DMS79 (cell line): ENCODE measurements around the gene ST3GAL2.
"Not testable (repeated sequence)": the region's sequence is repeated elsewhere in the genome, so short reads cannot be mapped to it uniquely, and the experiment has no call there.

ENCODE experiments used
- DNase-seq: peaks from one replicate; lab custom pipeline; 2025; lab: John Stamatoyannopoulos, UW

Gene ST3GAL2

GRCh38 chr16:70386289-70386986 lies 52.5 kb downstream of the ST3GAL2 start:
- not testable (repeated sequence) for DNase-seq

GRCh38 chr16:70383421-70383960 lies 55.4 kb downstream of the ST3GAL2 start:
- no peak for DNase-seq

GRCh38 chr16:70381604-70382342 lies 57.1 kb downstream of the ST3GAL2 start:
- peak; percentile 10 for DNase-seq

- peak; percentile 78 for DNase-seq
Observed at GRCh38 chr16:70380919-70381603, 57.8 kb downstream of the ST3GAL2 start.

GRCh38 chr16:70380248-70380918 lies 58.5 kb downstream of the ST3GAL2 start:
- peak; percentile 15 for DNase-seq

GRCh38 chr16:70378869-70379493 lies 59.9 kb downstream of the ST3GAL2 start:
- no peak for DNase-seq

- no peak for DNase-seq
Observed at GRCh38 chr16:70377782-70378181, 61.1 kb downstream of the ST3GAL2 start.

- no peak for DNase-seq
Observed at GRCh38 chr16:70375636-70376611, 63.0 kb downstream of the ST3GAL2 start.

GRCh38 chr16:70374213-70374612 lies 64.7 kb downstream of the ST3GAL2 start:
- no peak for DNase-seq

GRCh38 chr16:70372921-70373728 lies 65.8 kb downstream of the ST3GAL2 start:
- DNase-seq = no peak

GRCh38 chr16:70370924-70371323 lies 68.0 kb downstream of the ST3GAL2 start:
- DNase-seq = no peak

GRCh38 chr16:70370145-70370544 lies 68.8 kb downstream of the ST3GAL2 start:
- DNase-seq = not testable (repeated sequence)

GRCh38 chr16:70364399-70364798 lies 74.5 kb downstream of the ST3GAL2 start:
- no peak for DNase-seq

GRCh38 chr16:70359552-70359951 lies 79.3 kb downstream of the ST3GAL2 start:
- no peak for DNase-seq

GRCh38 chr16:70349783-70350182 lies 89.1 kb downstream of the ST3GAL2 start:
- DNase-seq = no peak

GRCh38 chr16:70348991-70349390 lies 89.9 kb downstream of the ST3GAL2 start:
- DNase-seq = no peak

GRCh38 chr16:70345840-70346239 lies 93.1 kb downstream of the ST3GAL2 start:
- no peak for DNase-seq

GRCh38 chr16:70342016-70342415 lies 96.9 kb downstream of the ST3GAL2 start:
- DNase-seq = no peak

GRCh38 chr16:70341600-70341999 lies 97.3 kb downstream of the ST3GAL2 start:
- DNase-seq = no peak

- DNase-seq = no peak
Observed at GRCh38 chr16:70337814-70338213, 101.1 kb downstream of the ST3GAL2 start.
